Right hindlimb (tissue), 1 donor: ENCODE results near the gene UBIAD1.

Source experiments
- DNase-seq: peaks from one replicate; pipeline ENCODE4 v3.0.0-alpha.2; 2018

UBIAD1 gene

GRCh38 chr1:11311816-11312755 lies 39.1 kb downstream of the UBIAD1 start:
- DNase-seq, result no peak

- peak; percentile 66 for DNase-seq
Observed at GRCh38 chr1:11314959-11315358, 42.0 kb downstream of the UBIAD1 start.

GRCh38 chr1:11316701-11317100 lies 43.7 kb downstream of the UBIAD1 start:
- no peak for DNase-seq

- DNase-seq, result no peak
Observed at GRCh38 chr1:11318982-11319381, 46.0 kb downstream of the UBIAD1 start.

GRCh38 chr1:11320153-11320936 lies 47.3 kb downstream of the UBIAD1 start:
- no peak for DNase-seq

- no peak for DNase-seq
Observed at GRCh38 chr1:11321656-11322491, 48.9 kb downstream of the UBIAD1 start.

- DNase-seq, result no peak
Observed at GRCh38 chr1:11324567-11325165, 51.7 kb downstream of the UBIAD1 start.

- no peak for DNase-seq
Observed at GRCh38 chr1:11326070-11326469, 53.1 kb downstream of the UBIAD1 start.

- no peak for DNase-seq
Observed at GRCh38 chr1:11328444-11328843, 55.4 kb downstream of the UBIAD1 start.

GRCh38 chr1:11330411-11330810 lies 57.4 kb downstream of the UBIAD1 start:
- DNase-seq, result no peak

- DNase-seq, result peak; percentile 47
Observed at GRCh38 chr1:11331036-11331944, 58.3 kb downstream of the UBIAD1 start.

GRCh38 chr1:11331945-11332546 lies 59.0 kb downstream of the UBIAD1 start:
- DNase-seq, result no peak

GRCh38 chr1:11333631-11334030 lies 60.6 kb downstream of the UBIAD1 start:
- no peak for DNase-seq

GRCh38 chr1:11334261-11334804 lies 61.3 kb downstream of the UBIAD1 start:
- DNase-seq, result no peak

- no peak for DNase-seq
Observed at GRCh38 chr1:11334821-11335220, 61.8 kb downstream of the UBIAD1 start.

GRCh38 chr1:11335417-11336056 lies 62.5 kb downstream of the UBIAD1 start:
- DNase-seq, result no peak

- DNase-seq, result no peak
Observed at GRCh38 chr1:11337580-11338073, 64.6 kb downstream of the UBIAD1 start.
